ENCODE results near the gene VSIG4. TPM values are rescaled to one million over a fixed set of nuclear protein-coding genes. Genes with fewer than 3 reads are reported as not detected.

The VSIG4 gene
- total RNA-seq, 1 experiment from 2014 or later: 0.10 TPM

DNA sequence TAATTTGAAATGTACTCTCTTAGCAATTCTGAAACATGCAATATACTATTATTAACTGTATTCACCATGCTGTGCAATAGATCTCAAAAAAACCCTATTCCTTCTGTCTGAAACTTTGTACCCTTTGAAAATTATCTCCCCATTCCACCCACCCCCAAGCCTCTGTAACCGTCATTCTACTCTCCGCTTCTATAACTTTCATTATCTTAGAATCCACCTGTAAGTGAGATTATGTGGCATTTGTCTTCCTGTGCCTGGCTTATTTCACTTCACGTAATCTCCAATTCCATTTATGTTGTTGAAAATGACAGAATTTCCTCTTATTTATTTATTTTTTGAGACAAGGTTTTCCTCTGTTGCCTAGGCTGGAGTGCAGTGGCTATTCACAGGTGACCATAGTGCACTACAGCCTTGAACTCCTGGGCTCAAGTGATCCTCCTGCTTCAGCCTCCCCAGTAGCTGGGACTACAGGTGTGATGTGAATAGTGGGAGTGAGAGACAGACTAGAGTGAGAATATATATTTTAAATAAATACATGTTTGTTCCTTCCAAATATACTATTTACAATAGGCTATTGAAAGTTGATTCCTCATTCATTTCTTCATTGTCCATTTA lies 30.5 kb downstream of the VSIG4 start:
- Histone ChIP-seq H3K4me1 (ENCODE audit: control insufficient read depth, insufficient read depth, low read length) (no peaks in the 10 kb centered on the region), H3K4me3 (ENCODE audit: low read depth in 2 of 2, low read length in 2 of 2) (no peak overlapping the region), H3K27me3 (ENCODE audit: control insufficient read depth, insufficient read depth, low read length) (no peaks in the 10 kb centered on the region), H3K9me3 (ENCODE audit: control insufficient read depth, insufficient read depth, low read depth, low read length) (no peaks in the 10 kb centered on the region), H3K36me3 (ENCODE audit: control insufficient read depth, insufficient read depth, low read length) (no peaks in the 10 kb centered on the region), H3K27ac (ENCODE audit: low read length) (no peak overlapping the region)
- ATAC-seq (no peak), DNase-seq (ENCODE audit: low read depth, low spot score) (no peak)
- no peak for TF ChIP-seq TCF7L2 (IDR thresholded peaks at IDR 0.05; ENCODE audit: low read depth, low read length)
- TF ChIP-seq POLR2AphosphoS5 (IDR thresholded peaks at IDR 0.05; ENCODE audit: low read depth, low read length): no peak
- no peak for TF ChIP-seq CTCF (IDR thresholded peaks at IDR 0.05)
- TF ChIP-seq, protein P1, sequence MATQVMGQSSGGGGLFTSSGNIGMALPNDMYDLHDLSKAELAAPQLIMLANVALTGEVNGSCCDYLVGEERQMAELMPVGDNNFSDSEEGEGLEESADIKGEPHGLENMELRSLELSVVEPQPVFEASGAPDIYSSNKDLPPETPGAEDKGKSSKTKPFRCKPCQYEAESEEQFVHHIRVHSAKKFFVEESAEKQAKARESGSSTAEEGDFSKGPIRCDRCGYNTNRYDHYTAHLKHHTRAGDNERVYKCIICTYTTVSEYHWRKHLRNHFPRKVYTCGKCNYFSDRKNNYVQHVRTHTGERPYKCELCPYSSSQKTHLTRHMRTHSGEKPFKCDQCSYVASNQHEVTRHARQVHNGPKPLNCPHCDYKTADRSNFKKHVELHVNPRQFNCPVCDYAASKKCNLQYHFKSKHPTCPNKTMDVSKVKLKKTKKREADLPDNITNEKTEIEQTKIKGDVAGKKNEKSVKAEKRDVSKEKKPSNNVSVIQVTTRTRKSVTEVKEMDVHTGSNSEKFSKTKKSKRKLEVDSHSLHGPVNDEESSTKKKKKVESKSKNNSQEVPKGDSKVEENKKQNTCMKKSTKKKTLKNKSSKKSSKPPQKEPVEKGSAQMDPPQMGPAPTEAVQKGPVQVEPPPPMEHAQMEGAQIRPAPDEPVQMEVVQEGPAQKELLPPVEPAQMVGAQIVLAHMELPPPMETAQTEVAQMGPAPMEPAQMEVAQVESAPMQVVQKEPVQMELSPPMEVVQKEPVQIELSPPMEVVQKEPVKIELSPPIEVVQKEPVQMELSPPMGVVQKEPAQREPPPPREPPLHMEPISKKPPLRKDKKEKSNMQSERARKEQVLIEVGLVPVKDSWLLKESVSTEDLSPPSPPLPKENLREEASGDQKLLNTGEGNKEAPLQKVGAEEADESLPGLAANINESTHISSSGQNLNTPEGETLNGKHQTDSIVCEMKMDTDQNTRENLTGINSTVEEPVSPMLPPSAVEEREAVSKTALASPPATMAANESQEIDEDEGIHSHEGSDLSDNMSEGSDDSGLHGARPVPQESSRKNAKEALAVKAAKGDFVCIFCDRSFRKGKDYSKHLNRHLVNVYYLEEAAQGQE (IDR thresholded peaks at IDR 0.05; ENCODE audit: insufficient read depth in 1 of 2, low read depth in 2 of 2, low read length in 1 of 2): no peak
- TF ChIP-seq SIN3A (IDR thresholded peaks at IDR 0.05; ENCODE audit: borderline replicate concordance, insufficient read depth, low read depth, low read length): no peak
- CTCF ChIA-PET: no interaction called here
- in situ Hi-C loops (cut with HindIII; ENCODE audit: low pct_unique_long_range_greater_than_20kb, low sequenced_read_pairs) (no loop called here), intact Hi-C loops (cut with micrococcal nuclease; ENCODE audit: unreplicated experiment) (no loop called here)
- POLR2A ChIA-PET: no interaction called here
- no TSS peak for BruUV-seq (replicated peaks)

DNA sequence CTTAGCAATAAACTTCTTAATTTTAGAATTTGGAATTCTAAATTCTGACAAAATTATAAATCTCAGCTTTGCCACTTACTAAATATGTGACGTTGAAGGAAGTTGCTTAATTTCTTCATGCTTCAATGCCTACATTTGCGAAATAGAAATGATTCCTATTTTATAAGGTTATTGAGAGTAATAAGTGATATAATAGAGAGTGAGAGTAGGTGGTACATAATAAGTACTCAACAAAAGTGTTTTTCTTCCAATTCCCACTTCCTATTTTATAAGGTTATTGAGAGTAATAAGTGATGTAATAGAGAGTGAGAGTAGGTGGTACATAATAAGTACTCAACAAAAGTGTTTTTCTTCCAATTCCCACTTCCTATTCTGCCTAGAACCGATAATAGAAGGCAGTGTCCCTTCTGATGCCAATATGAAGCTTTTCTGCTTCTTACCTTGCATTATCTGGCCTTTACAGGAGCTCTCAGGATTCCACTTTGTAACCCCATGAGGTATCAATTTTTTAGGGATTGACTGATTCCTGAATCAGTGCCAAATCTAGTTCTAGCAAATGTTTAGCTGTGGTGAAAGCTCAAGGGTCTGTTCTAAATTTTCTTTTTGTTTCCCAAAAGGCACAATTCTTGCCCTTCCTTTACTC lies 31.4 kb downstream of the VSIG4 start:
- H3K36me3 ChIP-seq (ENCODE audit: control insufficient read depth, insufficient read depth, low read length): no peaks in the 10 kb centered on the region
- TF ChIP-seq TCF7L2 (IDR thresholded peaks at IDR 0.05; ENCODE audit: low read depth, low read length) (no peak), POLR2AphosphoS5 (IDR thresholded peaks at IDR 0.05; ENCODE audit: low read depth, low read length) (no peak)
- DNase-seq (ENCODE audit: low read depth, low spot score) (no peak), ATAC-seq (no peak)
- POLR2A ChIA-PET: no interaction called here
- BruUV-seq (replicated peaks): no TSS peak
- intact Hi-C loops (cut with micrococcal nuclease; ENCODE audit: unreplicated experiment): no loop called here
- no peak overlapping the region for H3K27ac ChIP-seq (ENCODE audit: low read length)
- H3K4me1 ChIP-seq (ENCODE audit: control insufficient read depth, insufficient read depth, low read length): no peaks in the 10 kb centered on the region
- in situ Hi-C loops (cut with HindIII; ENCODE audit: low pct_unique_long_range_greater_than_20kb, low sequenced_read_pairs): no loop called here
- no peaks in the 10 kb centered on the region for H3K9me3 ChIP-seq (ENCODE audit: control insufficient read depth, insufficient read depth, low read depth, low read length)
- no peaks in the 10 kb centered on the region for H3K27me3 ChIP-seq (ENCODE audit: control insufficient read depth, insufficient read depth, low read length)
- H3K4me3 ChIP-seq (ENCODE audit: low read depth in 2 of 2, low read length in 2 of 2): no peak overlapping the region
- CTCF ChIA-PET: no interaction called here

DNA sequence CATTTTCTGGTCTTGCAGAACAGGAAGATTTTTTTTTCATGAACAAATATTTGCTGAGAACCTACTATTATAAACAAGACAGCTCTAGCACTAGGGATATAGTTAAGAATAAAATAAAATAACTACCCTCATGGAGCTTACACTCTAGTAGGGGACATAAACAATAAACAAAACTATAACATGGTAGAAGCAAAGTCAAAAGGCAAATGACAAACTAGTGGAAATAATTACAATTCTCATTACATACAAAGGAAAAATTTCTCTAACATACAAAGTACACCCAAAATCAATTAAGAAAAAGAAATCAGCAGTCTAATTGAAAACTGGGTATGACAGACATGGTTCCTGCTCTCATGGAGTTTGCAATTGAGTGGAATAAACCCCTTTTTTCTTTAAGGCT lies 32.0 kb downstream of the VSIG4 start:
- no peak overlapping the region for H3K4me3 ChIP-seq (ENCODE audit: low read depth in 2 of 2, low read length in 2 of 2)
- no peaks in the 10 kb centered on the region for H3K36me3 ChIP-seq (ENCODE audit: control insufficient read depth, insufficient read depth, low read length)
- no peaks in the 10 kb centered on the region for H3K9me3 ChIP-seq (ENCODE audit: control insufficient read depth, insufficient read depth, low read depth, low read length)
- BruUV-seq (replicated peaks): no TSS peak
- DNase-seq (ENCODE audit: low read depth, low spot score) (no peak), ATAC-seq (no peak)
- no peak overlapping the region for H3K27ac ChIP-seq (ENCODE audit: low read length)
- no peaks in the 10 kb centered on the region for H3K27me3 ChIP-seq (ENCODE audit: control insufficient read depth, insufficient read depth, low read length)
- POLR2A ChIA-PET: no interaction called here
- H3K4me1 ChIP-seq (ENCODE audit: control insufficient read depth, insufficient read depth, low read length): no peaks in the 10 kb centered on the region
- intact Hi-C loops (cut with micrococcal nuclease; ENCODE audit: unreplicated experiment): no loop called here
- in situ Hi-C loops (cut with HindIII; ENCODE audit: low pct_unique_long_range_greater_than_20kb, low sequenced_read_pairs): no loop called here
- TF ChIP-seq SIN3A (IDR thresholded peaks at IDR 0.05; ENCODE audit: borderline replicate concordance, insufficient read depth, low read depth, low read length) (no peak), TCF7L2 (IDR thresholded peaks at IDR 0.05; ENCODE audit: low read depth, low read length) (no peak), CTCF (IDR thresholded peaks at IDR 0.05) (no peak), POLR2AphosphoS5 (IDR thresholded peaks at IDR 0.05; ENCODE audit: low read depth, low read length) (no peak)
- TF ChIP-seq, protein P1 (IDR thresholded peaks at IDR 0.05; ENCODE audit: insufficient read depth in 1 of 2, low read depth in 2 of 2, low read length in 1 of 2): no peak
- CTCF ChIA-PET: no interaction called here

Measured in Panc1 (cell line).